GM10248 (cell line): ENCODE results near the gene KLF16.

Experiments
- CTCF ChIA-PET: fragments of 300-600 bp; sonication (Branson Sonifier 250); formaldehyde crosslinking; extraction: SDS; loops from one replicate; lab custom pipeline; 2021; ENCODE audit warnings: antibody characterized with exemption; lab: Yijun Ruan, JAX
- POLR2A ChIA-PET: fragments of 350-650 bp; sonication (Branson Sonifier 250); formaldehyde crosslinking; extraction: SDS; loops from one replicate; lab custom pipeline; 2020; ENCODE audit warnings: antibody characterized with exemption; lab: Yijun Ruan, JAX
- DNase-seq: peaks from one replicate; pipeline ENCODE4 v3.0.0; 2012; ENCODE audit errors: extremely low spot score
- CTCF ChIP-seq: IDR thresholded peaks from 2 replicates; pipeline ENCODE4 v1.5.1; 2012; ENCODE audit warnings: mild to moderate bottlenecking, low read depth; ENCODE audit errors: extremely low read depth, missing control alignments, control extremely low read depth

The KLF16 gene

GRCh38 chr19:1830568-1830967 lies 32.8 kb downstream of the KLF16 start:
- no peak for DNase-seq
- TF ChIP-seq CTCF, result no peak
- CTCF ChIA-PET, result interaction anchor here (1.0 to 10.1 kb wide), 4 partner anchors 7 to 285 kb away, joined by 3 to 152 read pairs (median 6); no protein-coding TSS in a partner anchor
- POLR2A ChIA-PET, result no interaction called here

GRCh38 chr19:1829958-1830357 lies 33.4 kb downstream of the KLF16 start:
- ChIA-PET CTCF (interaction anchor here (1.0 to 10.1 kb wide), 4 partner anchors 7 to 284 kb away, joined by 3 to 152 read pairs (median 6); no protein-coding TSS in a partner anchor), POLR2A (no interaction called here)
- no peak for TF ChIP-seq CTCF
- DNase-seq, result no peak

GRCh38 chr19:1828279-1829238 lies 34.8 kb downstream of the KLF16 start:
- no peak for DNase-seq
- ChIA-PET CTCF (interaction anchor here (0.9 to 10.1 kb wide), 5 partner anchors 9 to 283 kb away, joined by 3 to 152 read pairs (median 8); no protein-coding TSS in a partner anchor), POLR2A (no interaction called here)
- no peak for TF ChIP-seq CTCF

GRCh38 chr19:1827566-1828278 lies 35.7 kb downstream of the KLF16 start:
- CTCF ChIA-PET, result interaction anchor here (0.9 to 10.1 kb wide), 5 partner anchors 10 to 149 kb away, joined by 3 to 152 read pairs (median 5); no protein-coding TSS in a partner anchor
- TF ChIP-seq CTCF, result no peak
- POLR2A ChIA-PET, result no interaction called here
- DNase-seq, result no peak

GRCh38 chr19:1826557-1827521 lies 36.5 kb downstream of the KLF16 start:
- ChIA-PET CTCF (interaction anchor here (0.8 to 10.1 kb wide), 40 partner anchors 10 to 609 kb away, joined by 3 to 152 read pairs (median 4); partner anchors contain the start of genes REEP6 and TCF3), POLR2A (no interaction called here)
- DNase-seq, result no peak
- no peak for TF ChIP-seq CTCF
